PC-9 (cell line): Measurements from ENCODE around the gene THSD7B.

Experiments used
- CTCF ChIP-seq: fragments of 200-600 bp; sonication (generic); conservative IDR thresholded peaks from 2 replicates; pipeline ENCODE4 v1.6.1; 2017; ENCODE audit warnings: mixed run types, antibody characterized with exemption, mild to moderate bottlenecking, moderate library complexity
- EZH2 ChIP-seq: fragments of 200-600 bp; sonication (generic); IDR thresholded peaks from 2 replicates; pipeline ENCODE4 v1.8.0; 2017; ENCODE audit warnings: antibody characterized with exemption, low read depth

GRCh38 chr2:137168552-137168951 is 403.2 kb downstream of the THSD7B start:
- TF ChIP-seq CTCF (no peak), EZH2 (no peak)
